Measurements from ENCODE around the gene TNIK.
A peak's percentile ranks its signal among the peaks of the same experiment; 100 is the strongest.

TNIK gene

DNA sequence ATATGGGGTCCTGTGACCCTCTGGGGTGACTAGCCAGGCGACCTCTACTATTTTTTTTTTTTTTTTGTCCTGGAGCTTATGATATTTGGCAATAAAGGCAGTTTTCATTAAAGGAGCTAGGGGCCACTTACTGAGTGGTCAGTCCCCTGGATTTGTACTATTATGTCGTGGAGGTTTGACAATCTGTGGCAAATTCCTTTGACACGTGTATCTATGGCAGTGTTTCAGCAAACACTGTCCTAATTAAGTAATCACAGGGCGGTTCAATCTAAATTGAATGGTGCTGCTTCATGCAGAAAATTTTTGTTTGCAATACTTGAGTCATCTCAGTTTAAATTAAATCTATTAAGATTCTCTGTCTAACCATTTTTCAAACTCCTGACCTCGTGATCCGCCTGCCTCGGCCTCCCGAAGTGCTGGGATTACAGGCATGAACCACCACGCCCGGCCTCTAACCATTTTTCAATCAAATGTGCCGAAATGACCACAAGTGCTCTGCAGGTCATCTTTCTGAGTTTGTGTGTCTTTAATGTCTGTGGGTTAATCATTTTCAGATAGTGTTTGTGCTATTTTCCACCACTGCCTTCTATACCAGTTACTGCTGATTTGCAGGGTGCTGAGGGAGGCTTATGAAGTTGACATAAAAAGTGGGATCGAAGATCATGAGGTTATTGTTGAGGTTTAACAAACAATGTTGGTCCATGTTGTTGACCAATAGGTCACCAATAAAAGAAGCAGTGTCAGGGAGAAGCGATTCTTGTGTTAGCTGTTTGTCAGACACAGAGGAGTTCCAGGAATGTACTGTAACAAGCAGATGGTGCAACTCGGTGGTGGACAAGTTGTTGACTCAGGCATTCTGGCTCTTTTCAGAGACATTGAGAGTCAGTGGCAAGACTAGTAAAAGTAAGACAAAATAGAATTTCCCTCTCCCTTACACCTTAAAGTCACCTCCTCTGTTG, 415.1 kb downstream of the TNIK start:
- no peak for DNase-seq (ENCODE audit: low spot score)
- TF ChIP-seq, protein P1, sequence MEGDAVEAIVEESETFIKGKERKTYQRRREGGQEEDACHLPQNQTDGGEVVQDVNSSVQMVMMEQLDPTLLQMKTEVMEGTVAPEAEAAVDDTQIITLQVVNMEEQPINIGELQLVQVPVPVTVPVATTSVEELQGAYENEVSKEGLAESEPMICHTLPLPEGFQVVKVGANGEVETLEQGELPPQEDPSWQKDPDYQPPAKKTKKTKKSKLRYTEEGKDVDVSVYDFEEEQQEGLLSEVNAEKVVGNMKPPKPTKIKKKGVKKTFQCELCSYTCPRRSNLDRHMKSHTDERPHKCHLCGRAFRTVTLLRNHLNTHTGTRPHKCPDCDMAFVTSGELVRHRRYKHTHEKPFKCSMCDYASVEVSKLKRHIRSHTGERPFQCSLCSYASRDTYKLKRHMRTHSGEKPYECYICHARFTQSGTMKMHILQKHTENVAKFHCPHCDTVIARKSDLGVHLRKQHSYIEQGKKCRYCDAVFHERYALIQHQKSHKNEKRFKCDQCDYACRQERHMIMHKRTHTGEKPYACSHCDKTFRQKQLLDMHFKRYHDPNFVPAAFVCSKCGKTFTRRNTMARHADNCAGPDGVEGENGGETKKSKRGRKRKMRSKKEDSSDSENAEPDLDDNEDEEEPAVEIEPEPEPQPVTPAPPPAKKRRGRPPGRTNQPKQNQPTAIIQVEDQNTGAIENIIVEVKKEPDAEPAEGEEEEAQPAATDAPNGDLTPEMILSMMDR (IDR thresholded peaks at IDR 0.05) = no peak
- no peak overlapping the region for H3K4me3 ChIP-seq
- no peak overlapping the region for H3K27ac ChIP-seq

GRCh38 chr3:171044384-171044783, 415.8 kb downstream of the TNIK start:
- H3K27ac ChIP-seq = no peak overlapping the region
- H3K4me3 ChIP-seq = no peak overlapping the region
- DNase-seq (ENCODE audit: low spot score) = no peak
- TF ChIP-seq, protein P1 (IDR thresholded peaks at IDR 0.05) = no peak

DNA sequence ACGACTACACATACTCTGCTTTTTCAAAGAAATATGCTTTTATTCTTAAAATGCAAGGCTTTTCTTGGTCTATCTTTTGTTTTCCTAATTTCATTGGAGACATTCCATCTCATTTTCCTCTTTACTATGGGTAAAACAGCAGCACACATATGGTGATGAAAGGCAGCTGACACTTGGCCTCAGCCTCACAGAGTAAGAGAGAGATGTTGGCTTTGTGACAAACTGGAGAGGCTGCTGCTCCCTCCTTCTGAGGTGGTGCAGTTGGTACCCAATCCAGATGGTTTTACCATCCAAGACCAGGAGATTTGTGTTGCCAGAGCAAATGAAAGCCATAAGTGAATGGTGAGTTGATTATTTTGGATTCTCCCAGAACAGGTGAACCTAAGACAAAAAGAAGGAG, 420.5 kb downstream of the TNIK start:
- Histone ChIP-seq H3K27ac (no peak overlapping the region), H3K4me3 (no peak overlapping the region)
- TF ChIP-seq, protein P1 (IDR thresholded peaks at IDR 0.05) = no peak
- DNase-seq (ENCODE audit: low spot score) = no peak

DNA sequence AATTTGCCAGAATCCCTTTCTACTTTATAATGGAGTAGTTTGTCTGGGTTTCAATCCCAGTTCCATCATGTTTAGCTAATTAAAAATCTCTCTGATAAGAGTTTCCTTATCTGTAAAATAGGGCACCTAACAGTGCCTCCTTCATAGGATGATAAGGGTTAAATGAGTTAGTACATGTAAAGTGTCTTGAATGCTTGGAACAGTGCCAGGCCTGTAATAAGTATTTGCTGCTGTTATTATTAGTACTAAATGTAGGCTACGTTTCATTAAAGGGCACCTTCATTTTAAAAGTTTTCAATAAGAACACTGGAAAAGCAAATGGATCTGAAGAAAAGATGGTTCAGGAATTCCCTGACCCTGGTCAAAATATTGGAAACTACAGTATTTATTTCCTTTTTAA, 421.9 kb downstream of the TNIK start:
- no peak for DNase-seq (ENCODE audit: low spot score)
- TF ChIP-seq, protein P1 (IDR thresholded peaks at IDR 0.05) = no peak
- no peak overlapping the region for H3K4me3 ChIP-seq
- H3K27ac ChIP-seq = no peak overlapping the region

DNA sequence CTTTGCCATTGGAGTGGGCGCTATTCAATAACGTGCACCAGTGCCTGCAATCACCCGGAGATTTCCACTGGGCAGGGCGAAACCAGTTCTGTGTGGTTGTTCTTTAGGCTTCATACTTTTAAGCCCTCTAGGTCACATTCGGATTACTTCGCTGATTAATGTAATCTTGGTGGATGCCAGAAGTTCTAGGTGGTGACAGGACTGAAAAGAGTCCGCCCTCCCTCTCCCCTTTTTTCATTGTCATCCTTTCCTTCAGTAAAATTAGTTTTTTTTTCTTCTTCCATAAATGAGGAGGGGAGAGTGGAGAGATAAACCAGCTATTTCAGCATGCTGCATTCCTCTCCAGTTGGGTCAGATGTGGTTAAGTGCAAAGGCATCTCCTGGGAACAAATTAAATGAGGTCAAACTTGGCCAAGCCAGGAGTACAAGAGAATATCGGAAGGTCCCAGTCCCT, 431.4 kb downstream of the TNIK start:
- TF ChIP-seq, protein P1 (IDR thresholded peaks at IDR 0.05) = no peak
- no peak for DNase-seq (ENCODE audit: low spot score)
- Histone ChIP-seq H3K27ac (no peak overlapping the region), H3K4me3 (peak overlapping the region; percentile 71)

DNA sequence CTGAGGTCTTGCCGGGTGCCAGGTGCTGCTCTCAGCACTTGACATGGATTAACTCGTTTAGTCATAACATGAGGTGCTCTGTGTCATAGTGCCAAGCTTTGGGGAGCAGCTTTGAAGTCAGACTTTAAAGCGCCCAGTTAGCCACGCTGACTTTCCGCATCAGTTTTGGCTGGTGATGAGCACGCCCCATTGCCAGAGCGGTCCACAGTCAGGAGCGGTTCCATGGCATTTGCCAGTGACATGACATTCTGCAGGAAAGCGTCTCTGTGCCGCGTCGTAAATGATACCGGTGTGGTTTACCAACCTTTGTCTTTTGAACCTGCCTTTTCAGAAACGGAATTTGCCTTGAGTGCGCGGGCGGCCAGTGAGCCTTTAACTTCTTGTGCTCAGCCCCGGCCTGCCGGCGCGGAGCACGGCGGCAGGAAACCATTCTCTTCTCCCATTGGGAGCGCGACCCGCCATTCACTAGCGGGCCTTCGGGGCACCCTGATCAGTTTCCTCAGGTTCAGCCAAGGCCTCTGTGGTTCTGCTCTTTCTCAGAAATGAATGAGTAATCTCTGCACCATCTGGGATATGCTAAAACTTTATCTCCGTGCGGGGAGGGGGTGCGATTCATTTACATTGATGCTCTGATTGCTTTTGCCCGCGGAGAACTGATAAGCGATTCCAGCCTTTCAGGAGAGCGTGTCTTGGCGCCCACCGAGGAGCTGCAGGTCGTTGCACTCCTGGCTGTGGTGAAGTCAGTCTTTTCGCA, 432.0 kb downstream of the TNIK start:
- Histone ChIP-seq H3K27ac (no peak overlapping the region), H3K4me3 (peak overlapping the region; percentile 71)
- no peak for DNase-seq (ENCODE audit: low spot score)
- TF ChIP-seq, protein P1 (IDR thresholded peaks at IDR 0.05) = no peak

Data from coronary artery (tissue), 2 donors.